Loucy (cell line): Measurements from ENCODE around the gene SPEF1.

Experiments
- H2AFZ ChIP-seq: fragments of 200-600 bp; sonication (generic); 2 replicates; pipeline ENCODE4 v1.6.0; 2016; ENCODE audit warnings: antibody characterized with exemption, mild to moderate bottlenecking, low read length, moderate library complexity
- H3F3A ChIP-seq: fragments of 200-600 bp; 2 replicates; pipeline ENCODE4 v1.6.0; 2016; ENCODE audit warnings: antibody characterized with exemption, low read depth, mild to moderate bottlenecking
- H3K27me3 ChIP-seq: fragments of 200-600 bp; sonication (generic); 2 replicates; pipeline ENCODE4 v1.6.1; 2014; ENCODE audit warnings: low read length, mild to moderate bottlenecking; ENCODE audit not compliant: insufficient read depth, poor library complexity, severe bottlenecking
- H3K36me3 ChIP-seq: fragments of 200-600 bp; sonication (generic); 2 replicates; pipeline ENCODE4 v1.6.1; 2016; ENCODE audit warnings: low read length; ENCODE audit not compliant: insufficient read depth
- H3K4me1 ChIP-seq: fragments of 200-600 bp; sonication (generic); 2 replicates; pipeline ENCODE4 v1.5.1; 2014; ENCODE audit warnings: low read length, mild to moderate bottlenecking; ENCODE audit not compliant: insufficient read depth, poor library complexity, severe bottlenecking
- H3K4me2 ChIP-seq: fragments of 200-600 bp; sonication (generic); 2 replicates; pipeline ENCODE4 v1.6.0; 2014; ENCODE audit warnings: antibody characterized with exemption, low read length, low read depth, mild to moderate bottlenecking; ENCODE audit not compliant: poor library complexity, severe bottlenecking
- H3K4me3 ChIP-seq: fragments of 200-600 bp; sonication (generic); 2 replicates; pipeline ENCODE4 v1.5.1; 2014; ENCODE audit warnings: low read length, mild to moderate bottlenecking, mixed read lengths; ENCODE audit not compliant: poor library complexity, severe bottlenecking
- H3K79me2 ChIP-seq: fragments of 200-600 bp; sonication (generic); 2 replicates; pipeline ENCODE4 v1.6.1; 2014; ENCODE audit warnings: low read length; ENCODE audit not compliant: insufficient read depth
- H3K9ac ChIP-seq: fragments of 200-600 bp; sonication (generic); 2 replicates; pipeline ENCODE4 v1.6.0; 2014; ENCODE audit warnings: mild to moderate bottlenecking, low read depth, low read length, moderate library complexity; ENCODE audit not compliant: poor library complexity, severe bottlenecking
- H3K9me2 ChIP-seq: fragments of 200-600 bp; sonication (generic); replicated peaks from 2 replicates; pipeline ENCODE4 v1.6.1; 2016; ENCODE audit warnings: low read depth, low read length, mixed read lengths
- H3K9me3 ChIP-seq: fragments of 200-600 bp; sonication (generic); 2 replicates; pipeline ENCODE4 v1.6.1; 2014; ENCODE audit warnings: mild to moderate bottlenecking, antibody characterized with exemption, low read length, low read depth; ENCODE audit not compliant: insufficient read depth
- H4K20me1 ChIP-seq: fragments of 200-600 bp; sonication (generic); 2 replicates; pipeline ENCODE4 v1.6.0; 2014; ENCODE audit warnings: antibody characterized with exemption, low read length, mild to moderate bottlenecking; ENCODE audit not compliant: insufficient read depth, poor library complexity, severe bottlenecking
- EZH2phosphoT487 ChIP-seq: fragments of 200-600 bp; IDR thresholded peaks from 2 replicates; pipeline ENCODE4 v1.6.1; 2018; ENCODE audit warnings: antibody characterized with exemption, mild to moderate bottlenecking, moderate library complexity, borderline replicate concordance
- TF ChIP-seq, protein P1 (sequence below): fragments of 200-600 bp; sonication (generic); conservative IDR thresholded peaks from 2 replicates; pipeline ENCODE4 v1.5.1; 2014; ENCODE audit warnings: mild to moderate bottlenecking, antibody characterized with exemption, low read length

SPEF1 gene

DNA sequence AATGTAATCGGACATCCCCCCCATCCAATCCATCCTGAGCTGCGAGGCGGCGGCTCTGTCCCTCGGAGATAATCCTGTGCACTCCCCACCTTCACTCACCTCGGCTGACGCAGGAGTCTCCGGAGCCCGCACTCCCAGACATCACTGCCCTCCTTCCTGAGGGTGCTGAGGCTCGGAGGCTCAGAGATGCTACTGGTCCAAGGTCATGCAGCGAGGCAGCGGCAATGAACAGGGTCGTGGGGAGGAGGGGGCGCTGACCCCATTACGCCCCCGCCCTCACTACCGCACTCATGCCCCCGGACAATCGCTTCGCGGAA, 14.2 kb downstream of the SPEF1 start:
- TF ChIP-seq, protein P1, sequence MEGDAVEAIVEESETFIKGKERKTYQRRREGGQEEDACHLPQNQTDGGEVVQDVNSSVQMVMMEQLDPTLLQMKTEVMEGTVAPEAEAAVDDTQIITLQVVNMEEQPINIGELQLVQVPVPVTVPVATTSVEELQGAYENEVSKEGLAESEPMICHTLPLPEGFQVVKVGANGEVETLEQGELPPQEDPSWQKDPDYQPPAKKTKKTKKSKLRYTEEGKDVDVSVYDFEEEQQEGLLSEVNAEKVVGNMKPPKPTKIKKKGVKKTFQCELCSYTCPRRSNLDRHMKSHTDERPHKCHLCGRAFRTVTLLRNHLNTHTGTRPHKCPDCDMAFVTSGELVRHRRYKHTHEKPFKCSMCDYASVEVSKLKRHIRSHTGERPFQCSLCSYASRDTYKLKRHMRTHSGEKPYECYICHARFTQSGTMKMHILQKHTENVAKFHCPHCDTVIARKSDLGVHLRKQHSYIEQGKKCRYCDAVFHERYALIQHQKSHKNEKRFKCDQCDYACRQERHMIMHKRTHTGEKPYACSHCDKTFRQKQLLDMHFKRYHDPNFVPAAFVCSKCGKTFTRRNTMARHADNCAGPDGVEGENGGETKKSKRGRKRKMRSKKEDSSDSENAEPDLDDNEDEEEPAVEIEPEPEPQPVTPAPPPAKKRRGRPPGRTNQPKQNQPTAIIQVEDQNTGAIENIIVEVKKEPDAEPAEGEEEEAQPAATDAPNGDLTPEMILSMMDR: no peak
- no peak for TF ChIP-seq EZH2phosphoT487
- H2AFZ ChIP-seq: peak overlapping the region; percentile 96

DNA sequence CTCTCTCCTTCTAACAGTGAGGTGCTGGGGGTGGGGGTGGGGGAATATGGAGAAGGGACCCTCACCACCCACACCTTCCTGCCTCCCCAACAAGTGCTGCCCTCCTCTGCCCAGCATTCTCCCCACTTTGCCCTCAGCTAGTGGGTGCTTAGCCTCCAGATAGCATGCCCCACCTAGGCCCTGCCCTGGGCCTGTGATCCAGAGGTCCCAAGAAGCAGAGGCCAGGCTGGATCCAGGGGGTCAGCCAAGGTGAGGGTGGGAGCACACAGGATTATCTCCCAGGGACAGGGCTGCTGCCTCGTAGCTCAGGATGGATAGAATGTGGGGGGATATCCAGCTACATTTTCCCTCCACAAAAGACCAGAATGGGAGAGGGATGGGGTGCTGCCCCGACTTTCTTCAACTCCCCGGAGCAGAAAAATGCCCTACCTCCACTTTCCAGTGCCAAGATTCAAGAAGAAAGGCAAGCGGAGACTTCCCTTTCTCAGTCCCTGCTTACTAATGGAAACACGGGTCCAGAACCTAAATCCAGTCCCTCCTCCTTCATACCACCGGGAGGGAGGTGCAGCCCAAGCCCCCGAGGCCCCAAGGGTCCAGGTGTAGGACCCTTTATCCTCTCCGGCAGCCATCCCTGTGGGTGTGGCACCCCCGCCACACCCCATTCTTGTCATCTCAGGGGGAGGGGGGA, 14.7 kb downstream of the SPEF1 start:
- peak overlapping the region; percentile 87 for H3K9ac ChIP-seq
- H2AFZ ChIP-seq: no peak overlapping the region
- H3F3A ChIP-seq: no peaks in the 10 kb centered on the region
- H3K27me3 ChIP-seq: no peaks in the 10 kb centered on the region
- TF ChIP-seq EZH2phosphoT487: no peak
- TF ChIP-seq, protein P1: no peak
- no peaks in the 10 kb centered on the region for H3K36me3 ChIP-seq
- H3K79me2 ChIP-seq: peaks cover 14% of the 10 kb centered on the region; the same call in 1 of the 2 replicates
- no peaks in the 10 kb centered on the region for H3K9me2 ChIP-seq
- peak overlapping the region; percentile 99 for H3K4me2 ChIP-seq
- H3K4me1 ChIP-seq: peaks cover 40% of the 10 kb centered on the region
- no peaks in the 10 kb centered on the region for H4K20me1 ChIP-seq
- H3K9me3 ChIP-seq: no peaks in the 10 kb centered on the region
- peak overlapping the region; percentile 81 for H3K4me3 ChIP-seq

More for the DNA sequence above, 14.2 kb downstream of the SPEF1 start:
- H3K9ac ChIP-seq: peak overlapping the region; percentile 87
- H3K4me2 ChIP-seq: peak overlapping the region; percentile 99
- no peaks in the 10 kb centered on the region for H3K27me3 ChIP-seq
- H3K36me3 ChIP-seq: no peaks in the 10 kb centered on the region
- peaks cover 14% of the 10 kb centered on the region; the same call in 1 of the 2 replicates for H3K79me2 ChIP-seq
- no peaks in the 10 kb centered on the region for H4K20me1 ChIP-seq
- H3K4me3 ChIP-seq: peak overlapping the region; percentile 81
- H3K9me2 ChIP-seq: no peaks in the 10 kb centered on the region
- peaks cover 40% of the 10 kb centered on the region for H3K4me1 ChIP-seq
- no peaks in the 10 kb centered on the region for H3K9me3 ChIP-seq
- no peaks in the 10 kb centered on the region for H3F3A ChIP-seq

DNA sequence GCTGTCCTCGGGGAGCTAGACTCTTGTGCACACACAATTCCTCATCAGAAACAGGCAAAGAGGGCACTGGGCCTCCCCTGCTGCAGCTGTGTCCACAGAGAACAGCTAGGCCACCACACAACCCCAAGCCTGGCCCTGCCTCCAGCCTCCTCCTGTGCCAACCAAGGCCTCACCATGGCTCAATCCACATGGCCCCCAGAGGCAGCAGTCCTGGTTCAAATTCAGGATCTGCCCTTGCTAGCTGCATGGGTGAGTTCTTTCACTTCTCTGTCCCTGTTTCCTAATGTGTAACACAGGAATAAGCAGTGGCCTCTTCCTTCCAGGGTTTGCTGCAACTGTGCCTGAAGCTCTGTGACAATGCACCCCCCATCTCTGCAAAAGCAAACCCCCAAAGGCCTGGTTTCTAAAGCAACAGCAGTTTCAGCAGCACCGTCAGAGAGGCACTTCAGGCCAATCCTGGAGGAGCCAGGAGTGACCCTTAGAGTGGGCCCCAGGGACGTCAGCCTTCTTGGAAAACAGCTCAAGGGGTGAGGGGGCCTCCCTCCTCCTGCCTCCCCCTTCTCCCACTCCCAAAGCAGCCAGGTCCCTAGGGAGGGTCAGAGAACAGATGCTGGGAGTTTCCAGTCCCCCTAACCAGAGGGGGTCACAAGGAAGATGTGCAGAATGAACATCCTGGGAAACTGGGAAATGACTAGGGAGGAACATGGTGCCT, 15.9 kb downstream of the SPEF1 start:
- Histone ChIP-seq H3K27me3 (no peaks in the 10 kb centered on the region), H3K4me3 (peak overlapping the region; percentile 20), H3K79me2 (peaks cover 14% of the 10 kb centered on the region; the same call in 1 of the 2 replicates), H3K9me2 (no peaks in the 10 kb centered on the region), H2AFZ (no peak overlapping the region), H3K9me3 (no peaks in the 10 kb centered on the region), H3F3A (no peaks in the 10 kb centered on the region), H3K36me3 (no peaks in the 10 kb centered on the region), H3K4me1 (peaks cover 40% of the 10 kb centered on the region), H4K20me1 (no peaks in the 10 kb centered on the region), H3K9ac (peak overlapping the region; percentile 87), H3K4me2 (peak overlapping the region; percentile 99)
- TF ChIP-seq, protein P1: no peak
- no peak for TF ChIP-seq EZH2phosphoT487
